Suprapubic skin (tissue), 4 donors: ENCODE data around the gene C10orf67. TPM values are rescaled to one million over a fixed set of nuclear protein-coding genes. Genes with fewer than 3 reads are reported as not detected.

Experiments
- DNase-seq, 2 donors: peaks; one replicate each; pipeline ENCODE4 v3.0.0-alpha.2; 2019; ENCODE audit warnings: low spot score in 2 of 2
- H3K27ac ChIP-seq: fragments of 200-600 bp; sonication (generic); one replicate; pipeline ENCODE4 v1.5.1; 2019
- H3K27me3 ChIP-seq: fragments of 200-600 bp; sonication (generic); one replicate; pipeline ENCODE4 v1.5.1; 2019
- H3K36me3 ChIP-seq: fragments of 200-600 bp; sonication (generic); one replicate; pipeline ENCODE4 v1.5.1; 2019
- H3K4me1 ChIP-seq: fragments of 200-600 bp; sonication (generic); one replicate; pipeline ENCODE4 v1.5.1; 2019
- H3K4me3 ChIP-seq: fragments of 200-600 bp; sonication (generic); one replicate; pipeline ENCODE4 v1.5.1; 2019; ENCODE audit warnings: mild to moderate bottlenecking
- H3K9me3 ChIP-seq: fragments of 200-600 bp; sonication (generic); one replicate; pipeline ENCODE4 v1.5.1; 2019
- CTCF ChIP-seq, 2 donors: fragments of 200-600 bp in 1 of 2; fragments of 450-650 bp in 1 of 2; sonication (generic) in 1 of 2; IDR thresholded peaks; one replicate each; pipeline ENCODE4 v1.5.1; 2016 to 2019; ENCODE audit warnings: antibody characterized with exemption in 2 of 2, mild to moderate bottlenecking in 1 of 2, moderate library complexity in 1 of 2
- EP300 ChIP-seq: sonication (generic); formaldehyde crosslinking; IDR thresholded peaks from one replicate; pipeline ENCODE4 v1.6.1; 2017; ENCODE audit warnings: antibody characterized with exemption
- POLR2A ChIP-seq, 2 donors: fragments of 450-650 bp; IDR thresholded peaks; one replicate each; pipeline ENCODE4 v1.6.1; 2017; ENCODE audit warnings: antibody characterized with exemption in 2 of 2, mild to moderate bottlenecking in 2 of 2, moderate library complexity in 2 of 2
- POLR2AphosphoS5 ChIP-seq, 3 donors: sonication (generic); formaldehyde crosslinking; IDR thresholded peaks; one replicate each; pipeline ENCODE4 v1.6.1; 2017; ENCODE audit warnings: antibody characterized with exemption in 3 of 3
- WGBS: methylation state at CpG from one replicate; pipeline ENCODE4 v1.1.5; 2018; 5-methylcytosine and 5-hydroxymethylcytosine counted together
- total RNA-seq, 4 donors: library from RNA; depleted of rRNA; stranded (reverse); fragments of >200 nt; gene quantifications; one replicate each; pipeline ENCODE4 v1.1.0, GENCODE V29; 2016

C10orf67 gene
- total RNA-seq, 4 donors from 2014 or later, result 0.93 to 1.5 (median 1.5) TPM

- 90% methylated on average over 5 of the region's 5 CpGs for WGBS
These were observed 17.9 kb downstream of the C10orf67 start for GRCh38 chr10:23326544-23327307.

DNA sequence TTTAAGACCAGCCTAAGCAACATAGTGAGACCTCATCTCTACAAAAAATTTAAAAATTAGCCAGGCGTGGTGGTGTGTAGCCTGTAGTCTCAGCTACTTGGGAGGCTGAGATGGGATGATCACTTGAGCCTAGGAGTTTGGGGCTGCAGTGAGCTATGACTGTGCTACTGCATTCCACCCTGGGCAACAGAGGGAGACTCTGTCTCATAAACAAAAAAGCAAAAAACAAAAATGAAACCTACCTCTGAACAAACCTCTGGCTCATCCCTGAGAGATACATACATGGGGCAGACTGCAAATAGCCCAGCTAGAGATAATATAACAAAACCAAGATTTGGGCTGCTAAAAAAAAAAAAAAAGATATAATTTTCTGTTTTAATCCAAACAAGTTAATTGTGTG lies 19.5 kb downstream of the C10orf67 start:
- no peaks in the 10 kb centered on the region for H3K27me3 ChIP-seq
- H3K4me3 ChIP-seq, result no peak overlapping the region
- no peak for DNase-seq
- H3K4me1 ChIP-seq, result no peaks in the 10 kb centered on the region
- H3K27ac ChIP-seq, result no peak overlapping the region
- H3K36me3 ChIP-seq, result no peaks in the 10 kb centered on the region
- H3K9me3 ChIP-seq, result peaks cover 3% of the 10 kb centered on the region
- TF ChIP-seq POLR2AphosphoS5 (IDR thresholded peaks at IDR 0.05) (no peak), POLR2A (IDR thresholded peaks at IDR 0.05) (no peak), CTCF (IDR thresholded peaks at IDR 0.05) (no peak), EP300 (no peak)
- 93% methylated on average over 1 of the region's 1 CpG for WGBS

More at GRCh38 chr10:23326544-23327307, 17.9 kb downstream of the C10orf67 start:
- no peak overlapping the region for H3K4me3 ChIP-seq
- no peak overlapping the region for H3K27ac ChIP-seq
- no peak for DNase-seq
- H3K4me1 ChIP-seq, result no peaks in the 10 kb centered on the region
- H3K27me3 ChIP-seq, result no peaks in the 10 kb centered on the region
- no peak for TF ChIP-seq POLR2A (IDR thresholded peaks at IDR 0.05)
- no peak for TF ChIP-seq POLR2AphosphoS5 (IDR thresholded peaks at IDR 0.05)
- no peak for TF ChIP-seq EP300
- no peak for TF ChIP-seq CTCF (IDR thresholded peaks at IDR 0.05)
- H3K9me3 ChIP-seq, result peaks cover 3% of the 10 kb centered on the region
- H3K36me3 ChIP-seq, result no peaks in the 10 kb centered on the region

- no peaks in the 10 kb centered on the region for H3K27me3 ChIP-seq
- WGBS, result 92% methylated on average over 1 of the region's 1 CpG
- H3K36me3 ChIP-seq, result no peaks in the 10 kb centered on the region
- no peak for TF ChIP-seq CTCF (IDR thresholded peaks at IDR 0.05)
- TF ChIP-seq POLR2AphosphoS5 (IDR thresholded peaks at IDR 0.05), result no peak
- TF ChIP-seq POLR2A (IDR thresholded peaks at IDR 0.05), result no peak
- no peak for TF ChIP-seq EP300
- no peaks in the 10 kb centered on the region for H3K4me1 ChIP-seq
- H3K27ac ChIP-seq, result no peak overlapping the region
- DNase-seq, result no peak
- no peaks in the 10 kb centered on the region for H3K9me3 ChIP-seq
- no peak overlapping the region for H3K4me3 ChIP-seq
These were observed 20.2 kb downstream of the C10orf67 start for GRCh38 chr10:23324351-23324750.

GRCh38 chr10:23322082-23322481 lies 22.5 kb downstream of the C10orf67 start:
- Histone ChIP-seq H3K4me1 (no peaks in the 10 kb centered on the region), H3K9me3 (no peaks in the 10 kb centered on the region), H3K36me3 (no peaks in the 10 kb centered on the region), H3K27ac (no peak overlapping the region), H3K27me3 (no peaks in the 10 kb centered on the region), H3K4me3 (no peak overlapping the region)
- 94% methylated on average over 1 of the region's 1 CpG for WGBS
- TF ChIP-seq EP300, result no peak
- DNase-seq, result no peak

GRCh38 chr10:23319835-23320234 lies 24.8 kb downstream of the C10orf67 start:
- no peak for DNase-seq
- TF ChIP-seq CTCF (IDR thresholded peaks at IDR 0.05), result no peak
- no peak for TF ChIP-seq EP300
- no peak for TF ChIP-seq POLR2A (IDR thresholded peaks at IDR 0.05)
- TF ChIP-seq POLR2AphosphoS5 (IDR thresholded peaks at IDR 0.05), result no peak
- H3K27ac ChIP-seq, result no peak overlapping the region
- 65% methylated on average over 4 of the region's 4 CpGs for WGBS
- H3K4me3 ChIP-seq, result no peak overlapping the region
- no peaks in the 10 kb centered on the region for H3K9me3 ChIP-seq
- H3K27me3 ChIP-seq, result no peaks in the 10 kb centered on the region
- no peaks in the 10 kb centered on the region for H3K36me3 ChIP-seq
- H3K4me1 ChIP-seq, result no peaks in the 10 kb centered on the region
